Measurements from ENCODE around the gene MTA3. TPM values are rescaled to one million over a fixed set of nuclear protein-coding genes. Genes with fewer than 3 reads are reported as not detected.

MTA3 gene
- total and polyA plus RNA-seq, 9 of the 15 experiments (the other 6 are each of a cell fraction or from before 2014, with no cell fraction given), result 12.4 to 39.6 (median 23.5) TPM

DNA sequence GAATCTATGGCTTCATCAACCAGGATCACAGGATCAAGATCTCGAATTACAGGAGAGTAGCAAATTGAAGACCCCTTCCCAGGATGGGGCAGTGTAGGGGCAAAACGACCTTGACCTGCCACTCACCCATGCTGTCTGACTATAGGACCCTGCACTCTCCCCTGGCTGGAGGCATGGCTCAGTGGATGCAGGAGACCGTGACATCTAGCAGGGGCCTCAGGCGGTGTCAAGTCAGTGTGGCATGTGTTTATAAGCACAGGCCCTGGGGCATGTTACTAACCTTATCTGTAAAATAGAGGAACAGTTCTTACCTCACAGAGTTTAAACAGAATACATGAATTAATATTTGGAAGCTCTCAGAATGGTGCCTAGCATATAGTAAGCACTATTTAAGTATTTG, 220.4 kb downstream of the MTA3 start:
- Histone ChIP-seq H3K4me2 (ENCODE audit: insufficient read depth, low read length) (no peak overlapping the region), H4K20me1 (replicated peaks; ENCODE audit: control insufficient read depth, insufficient read depth, low read length) (no peaks in the 10 kb centered on the region; the same call in 1 of the 2 replicates), H3K4me1 (replicated peaks in 1 of 2; ENCODE audit: control insufficient read depth in 2 of 2, insufficient read depth in 2 of 2, low read length in 2 of 2) (peaks cover 0 to 11% of the 10 kb centered on the region in 2 experiments; a peak in 1 of 5 replicates), H3K4me3 (no peak overlapping the region), H3K9ac (ENCODE audit: insufficient read depth in 1 of 2, low read depth in 2 of 2, low read length in 2 of 2) (peak overlapping the region in 1 of 2 experiments; percentile 52; a peak in 1 of 4 replicates), H2AFZ (ENCODE audit: low read depth, low read length) (no peak overlapping the region), H3K79me2 (ENCODE audit: control insufficient read depth, insufficient read depth, low read length) (no peaks in the 10 kb centered on the region), H3K27ac (ENCODE audit: extremely low read depth, low read depth, low read length) (no peak overlapping the region), H3K9me1 (ENCODE audit: control insufficient read depth, insufficient read depth, low read length) (no peaks in the 10 kb centered on the region), H3K27me3 (ENCODE audit: control insufficient read depth in 2 of 2, insufficient read depth in 2 of 2, low read length in 2 of 2) (peaks cover 5 to 51% of the 10 kb centered on the region in 2 experiments; a peak in 4 of 5 replicates), H3K36me3 (ENCODE audit: control insufficient read depth, insufficient read depth, low read length) (no peaks in the 10 kb centered on the region), H3K9me3 (replicated peaks; ENCODE audit: control insufficient read depth, insufficient read depth, low read depth, low read length) (no peaks in the 10 kb centered on the region)
- ChIA-PET POLR2A (interaction anchor here (1.5 kb wide), 1 partner anchor 11 kb away, joined by 8 read pairs; no protein-coding TSS in a partner anchor), CTCF (ENCODE audit: low intra/inter-chr PET ratio) (no interaction called here)
- ATAC-seq (no peak), DNase-seq (ENCODE audit: extremely low read depth in 1 of 4, low spot score in 3 of 4) (no peak), FAIRE-seq (no peak)
- intact Hi-C loops (cut with micrococcal nuclease), result no loop called here
- no TSS peak for BruUV-seq (replicated peaks)
- TF ChIP-seq RCOR1 (IDR thresholded peaks at IDR 0.05; ENCODE audit: borderline replicate concordance in 1 of 2, low read depth in 2 of 2, low read length in 2 of 2), result no peak
- no peak for TF ChIP-seq ZNF589 (CRISPR knock-in tag; IDR thresholded peaks at IDR 0.05; ENCODE audit: low read depth)
- TF ChIP-seq KDM2B (CRISPR knock-in tag; IDR thresholded peaks at IDR 0.05), result no peak
- no peak for TF ChIP-seq MYC (IDR thresholded peaks at IDR 0.05; ENCODE audit: low read depth, low read length)
- no peak for TF ChIP-seq MYC (CRISPR knock-in tag; IDR thresholded peaks at IDR 0.05; ENCODE audit: borderline replicate concordance, low read depth)
- no peak for TF ChIP-seq DDX20 (tag; IDR thresholded peaks at IDR 0.05; ENCODE audit: low read depth)
- no peak for TF ChIP-seq ZNF77 (CRISPR knock-in tag; IDR thresholded peaks at IDR 0.05)
- TF ChIP-seq GATAD2A (IDR thresholded peaks at IDR 0.05), result no peak
- TF ChIP-seq SRSF1 (IDR thresholded peaks at IDR 0.05; ENCODE audit: low read depth, low read length), result no peak
- no peak for TF ChIP-seq ZFPM2 (CRISPR knock-in tag; IDR thresholded peaks at IDR 0.05)
- no peak for TF ChIP-seq HOXB6 (CRISPR knock-in tag; IDR thresholded peaks at IDR 0.05; ENCODE audit: borderline replicate concordance)
- TF ChIP-seq SNIP1 (IDR thresholded peaks at IDR 0.05; ENCODE audit: low read depth), result no peak
- TF ChIP-seq ZBTB43 (CRISPR knock-in tag; IDR thresholded peaks at IDR 0.05), result no peak
- no peak for TF ChIP-seq NFYB (IDR thresholded peaks at IDR 0.05; ENCODE audit: extremely low read depth, insufficient read length)
- no peak for TF ChIP-seq FIP1L1 (IDR thresholded peaks at IDR 0.05; ENCODE audit: low read depth, low read length, poor library complexity, severe bottlenecking)
- TF ChIP-seq NCOA1 (IDR thresholded peaks at IDR 0.05; ENCODE audit: low read depth), result no peak
- TF ChIP-seq GTF2E2 (tag; IDR thresholded peaks at IDR 0.05), result no peak
- TF ChIP-seq ZNF232 (CRISPR knock-in tag; IDR thresholded peaks at IDR 0.05), result no peak
- TF ChIP-seq SUPT5H (IDR thresholded peaks at IDR 0.05), result no peak
- WGBS (ENCODE audit: insufficient coverage, low coverage, missing lambda C conversion rate), result 2% methylated on average over 4 of the region's 4 CpGs
- in situ Hi-C loops (cut with MboI), result loop anchor here (25.0 kb wide), 1 partner anchor 277 kb away; no protein-coding TSS in a partner anchor

All from K562 (cell line).